NCI-H2227 (cell line): Measurements from ENCODE around the gene MEOX1.

Source experiments
- DNase-seq: peaks from one replicate; lab custom pipeline; 2025; ENCODE audit not compliant: unreplicated experiment; lab: John Stamatoyannopoulos, UW

MEOX1 gene

GRCh38 chr17:43595466-43595865 is 66.3 kb downstream of the MEOX1 start:
- DNase-seq = no peak

- DNase-seq = no peak
Measured at GRCh38 chr17:43591779-43592562, 69.8 kb downstream of the MEOX1 start.

- no peak for DNase-seq
Measured at GRCh38 chr17:43591001-43591400, 70.7 kb downstream of the MEOX1 start.
